Trophoblast cell (in vitro differentiated cells and primary cell): ENCODE data around the gene ANKRD30A.

Source experiments
- DNase-seq, 2 donors: peaks; one replicate each; pipeline ENCODE4 v3.0.0-alpha.2; 2016
- H2AFZ ChIP-seq: 2 replicates; pipeline ENCODE4 v1.6.1; 2013; ENCODE audit warnings: low read length, moderate library complexity, mild to moderate bottlenecking; ENCODE audit not compliant: insufficient read depth, poor library complexity
- H2AK5ac ChIP-seq: 2 replicates; pipeline ENCODE4 v1.6.1; 2013; ENCODE audit warnings: mild to moderate bottlenecking, low read length
- H2BK120ac ChIP-seq: 2 replicates; pipeline ENCODE4 v1.6.1; 2013; ENCODE audit warnings: low read length, mild to moderate bottlenecking, moderate library complexity; ENCODE audit not compliant: insufficient read depth, poor library complexity
- H2BK12ac ChIP-seq: 2 replicates; pipeline ENCODE4 v1.6.1; 2013; ENCODE audit warnings: mild to moderate bottlenecking, low read length, moderate library complexity
- H2BK5ac ChIP-seq: 2 replicates; pipeline ENCODE4 v1.6.1; 2013; ENCODE audit warnings: low read length, low read depth, moderate library complexity, mild to moderate bottlenecking; ENCODE audit not compliant: poor library complexity
- H3K14ac ChIP-seq: 2 replicates; pipeline ENCODE4 v1.6.1; 2013; ENCODE audit warnings: mild to moderate bottlenecking, low read length
- H3K18ac ChIP-seq: 2 replicates; pipeline ENCODE4 v1.6.1; 2013; ENCODE audit warnings: mild to moderate bottlenecking, low read length
- H3K23ac ChIP-seq: 2 replicates; pipeline ENCODE4 v1.6.1; 2013; ENCODE audit warnings: low read length
- H3K27ac ChIP-seq: 2 replicates; pipeline ENCODE4 v1.5.1; 2013; ENCODE audit warnings: low read depth, mild to moderate bottlenecking, inconsistent platforms, low read length, moderate library complexity
- H3K27me3 ChIP-seq: 2 replicates; pipeline ENCODE4 v1.6.1; 2013; ENCODE audit warnings: inconsistent platforms, mild to moderate bottlenecking, low read length, moderate library complexity; ENCODE audit not compliant: insufficient read depth
- H3K36me3 ChIP-seq, 2 experiments: 1 replicate in 1 of 2; 2 replicates in 1 of 2; pipeline ENCODE4 v1.6.1; 2013; ENCODE audit warnings: low read length in 2 of 2, mild to moderate bottlenecking in 2 of 2, moderate library complexity in 1 of 2; ENCODE audit not compliant: insufficient read depth in 2 of 2, control insufficient read depth in 1 of 2
- H3K4ac ChIP-seq: 2 replicates; pipeline ENCODE4 v1.6.1; 2013; ENCODE audit warnings: low read depth, mild to moderate bottlenecking, low read length, moderate library complexity
- H3K4me1 ChIP-seq, 2 experiments: 1 replicate in 1 of 2; 2 replicates in 1 of 2; pipeline ENCODE4 v1.6.1; 2013; ENCODE audit warnings: low read length in 2 of 2, mild to moderate bottlenecking in 2 of 2, moderate library complexity in 1 of 2; ENCODE audit not compliant: insufficient read depth in 2 of 2, control insufficient read depth in 1 of 2
- H3K4me2 ChIP-seq: 2 replicates; pipeline ENCODE4 v1.6.1; 2013; ENCODE audit warnings: inconsistent platforms, mild to moderate bottlenecking, low read length, moderate library complexity
- H3K4me3 ChIP-seq: 2 replicates; pipeline ENCODE4 v1.5.1; 2013; ENCODE audit warnings: mild to moderate bottlenecking, low read depth, low read length, inconsistent platforms
- H3K79me1 ChIP-seq: one replicate; pipeline ENCODE4 v1.6.1; 2013; ENCODE audit warnings: low read length
- H3K79me2 ChIP-seq: 2 replicates; pipeline ENCODE4 v1.6.1; 2013; ENCODE audit warnings: low read length, mild to moderate bottlenecking; ENCODE audit not compliant: control insufficient read depth, insufficient read depth, poor library complexity
- H3K9ac ChIP-seq: 2 replicates; pipeline ENCODE4 v1.6.1; 2013; ENCODE audit warnings: mild to moderate bottlenecking, low read length
- H3K9me3 ChIP-seq: 2 replicates; pipeline ENCODE4 v1.6.1; 2013; ENCODE audit warnings: low read depth, mild to moderate bottlenecking, control low read depth, inconsistent platforms, low read length; ENCODE audit not compliant: insufficient read depth
- H4K12ac ChIP-seq: 2 replicates; pipeline ENCODE4 v1.6.1; 2013; ENCODE audit warnings: low read depth, mild to moderate bottlenecking, low read length, moderate library complexity
- H4K8ac ChIP-seq: 2 replicates; pipeline ENCODE4 v1.6.1; 2013; ENCODE audit warnings: low read depth, mild to moderate bottlenecking, low read length, moderate library complexity
- H4K91ac ChIP-seq: one replicate; pipeline ENCODE4 v1.6.1; 2013; ENCODE audit warnings: low read depth, mild to moderate bottlenecking, low read length, moderate library complexity
- WGBS: extraction: QIAGEN DNeasy Blood & Tissue Kit; methylation state at CpG from one replicate; pipeline ENCODE4 v1.1.7; 2013; ENCODE audit warnings: missing lambda C conversion rate; ENCODE audit not compliant: insufficient read length, insufficient coverage; ENCODE audit errors: extremely low coverage; 5-methylcytosine and 5-hydroxymethylcytosine counted together

The ANKRD30A gene

GRCh38 chr10:37109000-37109399 lies 16.4 kb upstream of the ANKRD30A start:
- H3K79me1 ChIP-seq = no peaks in the 10 kb centered on the region
- no peaks in the 10 kb centered on the region for H3K36me3 ChIP-seq
- H3K4me1 ChIP-seq = no peaks in the 10 kb centered on the region
- no peak overlapping the region for H3K4ac ChIP-seq
- no peak overlapping the region for H3K4me2 ChIP-seq
- no CpG with 5 or more reads among the region's 1 CpG for WGBS
- no peaks in the 10 kb centered on the region for H3K27me3 ChIP-seq
- no peak overlapping the region for H4K12ac ChIP-seq
- no peak overlapping the region for H3K23ac ChIP-seq
- H4K8ac ChIP-seq = no peak overlapping the region
- H2BK5ac ChIP-seq = no peak overlapping the region
- no peak overlapping the region for H3K18ac ChIP-seq
- no peak overlapping the region for H3K4me3 ChIP-seq
- no peaks in the 10 kb centered on the region for H3K79me2 ChIP-seq
- no peak for DNase-seq
- H3K9me3 ChIP-seq = peaks cover 7% of the 10 kb centered on the region
- no peak overlapping the region for H2AFZ ChIP-seq
- H3K9ac ChIP-seq = no peak overlapping the region
- H2AK5ac ChIP-seq = no peak overlapping the region
- no peak overlapping the region for H2BK12ac ChIP-seq
- no peak overlapping the region for H2BK120ac ChIP-seq
- no peak overlapping the region for H4K91ac ChIP-seq
- no peak overlapping the region for H3K14ac ChIP-seq
- no peak overlapping the region for H3K27ac ChIP-seq

DNA sequence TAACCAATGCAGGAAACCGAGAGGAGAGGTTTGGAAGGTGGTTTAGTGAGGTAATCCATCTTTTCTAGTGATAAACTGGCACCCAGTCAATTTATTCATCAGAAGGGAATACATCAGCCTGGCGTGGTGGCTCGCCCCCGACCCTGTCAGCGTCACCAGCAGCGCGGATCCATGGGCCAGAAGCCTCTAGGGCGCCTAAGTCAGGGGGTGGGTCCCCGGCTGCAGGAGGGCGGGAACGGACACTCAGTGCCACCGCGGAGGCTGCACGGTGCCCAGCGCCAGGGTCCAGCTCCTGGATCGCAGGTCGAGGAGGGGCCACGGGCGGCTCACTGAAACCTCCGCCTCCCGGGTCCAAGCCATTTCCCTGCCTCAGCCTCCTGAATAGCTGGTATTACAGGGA lies 866 bp upstream of the ANKRD30A start:
- H4K12ac ChIP-seq = no peak overlapping the region
- H3K9me3 ChIP-seq = peaks cover 29% of the 10 kb centered on the region
- H3K4me2 ChIP-seq = no peak overlapping the region
- H3K9ac ChIP-seq = no peak overlapping the region
- H2AK5ac ChIP-seq = no peak overlapping the region
- H2BK120ac ChIP-seq = no peak overlapping the region
- no peak overlapping the region for H3K18ac ChIP-seq
- no peaks in the 10 kb centered on the region for H3K36me3 ChIP-seq
- no peak overlapping the region for H3K14ac ChIP-seq
- no peaks in the 10 kb centered on the region for H3K27me3 ChIP-seq
- DNase-seq = no peak
- H3K79me1 ChIP-seq = no peaks in the 10 kb centered on the region
- H3K4me3 ChIP-seq = no peak overlapping the region
- H4K91ac ChIP-seq = no peak overlapping the region
- no peak overlapping the region for H2BK5ac ChIP-seq
- H3K79me2 ChIP-seq = no peaks in the 10 kb centered on the region
- no peak overlapping the region for H3K23ac ChIP-seq
- H3K4me1 ChIP-seq = no peaks in the 10 kb centered on the region
- no peak overlapping the region for H2BK12ac ChIP-seq
- no CpG with 5 or more reads among the region's 21 CpGs for WGBS
- no peak overlapping the region for H3K4ac ChIP-seq
- H2AFZ ChIP-seq = no peak overlapping the region
- H3K27ac ChIP-seq = no peak overlapping the region
- no peak overlapping the region for H4K8ac ChIP-seq

- Histone ChIP-seq H4K91ac (no peak overlapping the region), H3K79me1 (no peaks in the 10 kb centered on the region), H3K14ac (no peak overlapping the region), H3K27me3 (no peaks in the 10 kb centered on the region), H3K9ac (no peak overlapping the region), H3K4me3 (no peak overlapping the region), H2BK5ac (no peak overlapping the region), H3K27ac (no peak overlapping the region), H3K18ac (no peak overlapping the region), H3K79me2 (no peaks in the 10 kb centered on the region), H3K4ac (no peak overlapping the region), H3K23ac (no peak overlapping the region), H4K8ac (no peak overlapping the region), H4K12ac (no peak overlapping the region), H2AK5ac (no peak overlapping the region), H3K36me3 (no peaks in the 10 kb centered on the region), H2BK12ac (no peak overlapping the region), H2BK120ac (no peak overlapping the region), H3K9me3 (peaks cover 24% of the 10 kb centered on the region), H3K4me1 (no peaks in the 10 kb centered on the region), H2AFZ (no peak overlapping the region), H3K4me2 (no peak overlapping the region)
- DNase-seq = no peak
- WGBS = no CpG with 5 or more reads among the region's 12 CpGs
Observed at GRCh38 chr10:37125921-37126320, 523 bp downstream of the ANKRD30A start.

DNA sequence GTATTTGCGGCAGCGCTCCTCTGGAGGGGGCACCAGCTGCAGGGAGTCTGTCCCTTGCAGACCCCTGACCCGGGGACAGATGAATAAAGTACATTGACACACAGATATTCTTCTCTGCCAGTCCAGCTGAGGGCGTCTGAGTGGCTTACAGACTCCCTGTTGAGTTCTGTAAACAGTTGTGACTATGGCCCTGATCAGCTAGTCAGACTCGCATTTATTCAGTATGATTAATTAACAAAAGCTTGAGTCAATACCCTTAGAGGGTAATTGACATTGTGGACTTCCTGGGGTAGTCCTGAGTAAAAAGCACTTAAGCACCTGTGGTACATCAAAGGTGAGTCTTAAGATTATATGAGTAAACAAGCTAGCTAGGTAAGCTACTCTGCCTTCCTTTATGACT lies 21.0 kb downstream of the ANKRD30A start:
- WGBS = no CpG with 5 or more reads among the region's 5 CpGs
- no peak overlapping the region for H3K9ac ChIP-seq
- H3K79me1 ChIP-seq = no peaks in the 10 kb centered on the region
- peaks cover 7% of the 10 kb centered on the region for H3K9me3 ChIP-seq
- H3K14ac ChIP-seq = no peak overlapping the region
- H3K4me2 ChIP-seq = no peak overlapping the region
- no peak overlapping the region for H3K4ac ChIP-seq
- no peak overlapping the region for H2AFZ ChIP-seq
- no peak for DNase-seq
- H2BK12ac ChIP-seq = no peak overlapping the region
- no peak overlapping the region for H3K4me3 ChIP-seq
- H3K27ac ChIP-seq = no peak overlapping the region
- H3K36me3 ChIP-seq = no peaks in the 10 kb centered on the region
- no peaks in the 10 kb centered on the region for H3K79me2 ChIP-seq
- H3K27me3 ChIP-seq = no peaks in the 10 kb centered on the region
- H3K4me1 ChIP-seq = no peaks in the 10 kb centered on the region
- no peak overlapping the region for H4K12ac ChIP-seq
- H2BK120ac ChIP-seq = no peak overlapping the region
- H2AK5ac ChIP-seq = no peak overlapping the region
- no peak overlapping the region for H4K8ac ChIP-seq
- H3K23ac ChIP-seq = no peak overlapping the region
- H3K18ac ChIP-seq = no peak overlapping the region
- no peak overlapping the region for H4K91ac ChIP-seq
- H2BK5ac ChIP-seq = no peak overlapping the region
